Right atrium auricular region (tissue), 2 donors: Measurements from ENCODE around the gene ERH. TPM values are rescaled to one million over a fixed set of nuclear protein-coding genes. Genes with fewer than 3 reads are reported as not detected.

Experiments
- DNase-seq: peaks from one replicate; pipeline ENCODE4 v3.0.0-alpha.2; 2019; ENCODE audit warnings: low spot score
- H3K27ac ChIP-seq, 2 donors: fragments of 200-600 bp; sonication (generic); 1 replicate in 1 of 2; 2 replicates in 1 of 2; pipeline ENCODE4 v1.5.1; 2016 to 2019
- H3K27me3 ChIP-seq, 2 donors: fragments of 200-600 bp; sonication (generic); one replicate each; pipeline versions ENCODE4 v1.5.1 to v1.6.0; 2017 to 2019
- H3K36me3 ChIP-seq: fragments of 200-600 bp; sonication (generic); one replicate; pipeline ENCODE4 v1.5.1; 2016
- H3K4me1 ChIP-seq, 2 donors: fragments of 200-600 bp; sonication (generic); one replicate each; pipeline versions ENCODE4 v1.5.1 to v1.6.0; 2017 to 2019
- H3K4me3 ChIP-seq, 2 donors: fragments of 200-600 bp; sonication (generic); 1 replicate in 1 of 2; 2 replicates in 1 of 2; pipeline ENCODE4 v1.5.1; 2017 to 2019; ENCODE audit warnings: mild to moderate bottlenecking in 1 of 2, moderate library complexity in 1 of 2
- H3K9me3 ChIP-seq, 2 donors: fragments of 200-600 bp; sonication (generic); one replicate each; pipeline ENCODE4 v1.5.1; 2019
- total RNA-seq, 2 donors: library from RNA; depleted of rRNA; stranded (reverse); fragments of >200 nt; gene quantifications; one replicate each; pipeline ENCODE4 v1.1.0, GENCODE V29; 2016
- TF ChIP-seq, protein P1 (sequence below), 2 donors: fragments of 200-600 bp; sonication (generic); IDR thresholded peaks; one replicate each; pipeline ENCODE4 v1.5.1; 2019; ENCODE audit warnings: antibody characterized with exemption in 2 of 2

ERH gene
- total RNA-seq = 10 to 100 TPM; 47.1 to 55.1 TPM

DNA sequence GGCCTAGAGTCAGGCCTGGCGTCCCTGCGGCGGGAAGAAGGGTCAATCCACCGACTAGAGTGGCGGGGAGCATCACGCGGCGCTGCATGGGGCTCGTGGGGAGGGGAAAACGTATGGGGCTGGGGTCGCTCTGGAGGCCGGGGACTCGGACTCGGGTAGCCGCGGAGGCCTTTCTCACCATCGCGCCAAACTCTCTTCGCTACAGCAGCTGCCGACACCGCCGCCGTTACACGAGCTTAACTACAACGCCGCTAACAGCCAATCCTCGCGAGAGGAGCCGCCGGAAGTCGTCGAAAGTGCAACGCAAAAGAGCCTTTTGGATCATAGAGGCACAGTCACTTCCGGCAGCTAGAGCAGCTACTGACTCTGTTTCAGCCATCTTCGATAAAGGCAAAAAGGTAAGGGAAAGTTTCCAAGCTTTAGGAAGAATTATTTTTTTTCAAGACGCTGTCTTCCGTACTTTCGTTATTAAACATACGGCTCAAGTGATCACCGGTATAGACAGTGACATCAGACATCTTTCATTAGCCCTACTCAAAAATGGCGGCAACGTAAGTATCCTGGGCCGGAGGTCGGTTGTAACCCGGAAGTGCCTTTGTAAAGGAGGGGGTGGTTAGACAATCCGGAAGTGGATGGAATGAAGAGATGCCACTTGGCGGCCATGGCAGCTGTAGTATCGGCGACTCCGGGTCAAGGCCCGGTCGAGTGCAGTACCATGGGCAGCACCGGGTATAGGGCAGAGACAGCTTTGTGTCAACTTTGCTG is at the start of gene ERH, which contains the start of gene SLC39A9:
TSS of gene ERH (minus strand) at position 247 of the 765 bp plus-strand sequence. CDS start at position 181, 66 bp downstream.
TSS of gene SLC39A9 (plus strand) at position 640 of the 765 bp plus-strand sequence. CDS start 678 bp downstream, outside the sequence.
- Histone ChIP-seq H3K9me3 (no peaks in the 10 kb centered on the region), H3K27ac (peak within 1 kb of the TSS; percentile 81 to 92), H3K4me1 (peaks cover 0 to 48% of the 10 kb centered on the region in 2 donors), H3K36me3 (peaks cover 20% of the 10 kb centered on the region), H3K4me3 (peak within 1 kb of the TSS; percentile 93 to 98), H3K27me3 (no peaks in the 10 kb centered on the region)
- TF ChIP-seq, protein P1, sequence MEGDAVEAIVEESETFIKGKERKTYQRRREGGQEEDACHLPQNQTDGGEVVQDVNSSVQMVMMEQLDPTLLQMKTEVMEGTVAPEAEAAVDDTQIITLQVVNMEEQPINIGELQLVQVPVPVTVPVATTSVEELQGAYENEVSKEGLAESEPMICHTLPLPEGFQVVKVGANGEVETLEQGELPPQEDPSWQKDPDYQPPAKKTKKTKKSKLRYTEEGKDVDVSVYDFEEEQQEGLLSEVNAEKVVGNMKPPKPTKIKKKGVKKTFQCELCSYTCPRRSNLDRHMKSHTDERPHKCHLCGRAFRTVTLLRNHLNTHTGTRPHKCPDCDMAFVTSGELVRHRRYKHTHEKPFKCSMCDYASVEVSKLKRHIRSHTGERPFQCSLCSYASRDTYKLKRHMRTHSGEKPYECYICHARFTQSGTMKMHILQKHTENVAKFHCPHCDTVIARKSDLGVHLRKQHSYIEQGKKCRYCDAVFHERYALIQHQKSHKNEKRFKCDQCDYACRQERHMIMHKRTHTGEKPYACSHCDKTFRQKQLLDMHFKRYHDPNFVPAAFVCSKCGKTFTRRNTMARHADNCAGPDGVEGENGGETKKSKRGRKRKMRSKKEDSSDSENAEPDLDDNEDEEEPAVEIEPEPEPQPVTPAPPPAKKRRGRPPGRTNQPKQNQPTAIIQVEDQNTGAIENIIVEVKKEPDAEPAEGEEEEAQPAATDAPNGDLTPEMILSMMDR (IDR thresholded peaks at IDR 0.05) = no peak
- DNase-seq = peak; percentile 98

DNA sequence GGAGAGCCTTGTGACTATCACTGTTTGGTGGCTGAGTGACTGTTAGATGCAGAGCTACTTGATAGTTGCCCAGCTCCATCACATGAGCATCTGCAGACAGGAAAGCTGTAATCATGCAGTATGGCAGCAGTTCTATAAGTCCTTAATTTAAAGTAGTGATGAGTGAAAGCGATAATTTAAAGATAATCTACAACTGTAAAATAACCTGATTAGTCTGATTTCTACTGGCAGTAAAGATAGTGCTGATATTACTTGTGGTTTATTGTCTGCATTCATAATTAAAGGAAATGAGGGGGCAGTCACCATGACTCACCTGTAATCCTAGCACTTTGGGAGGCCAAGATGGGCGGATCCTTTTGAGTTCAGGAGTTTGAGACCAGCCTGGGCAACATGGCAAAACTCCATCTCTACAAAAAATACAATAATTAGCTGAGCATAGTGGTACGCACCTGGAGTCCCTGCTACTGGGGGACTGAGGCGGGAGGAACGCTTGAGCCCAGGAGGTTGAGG is 45.3 kb upstream of the ERH start:
- TF ChIP-seq, protein P1 (IDR thresholded peaks at IDR 0.05) = no peak
- DNase-seq = no peak
- no peaks in the 10 kb centered on the region for H3K4me1 ChIP-seq
- no peaks in the 10 kb centered on the region for H3K36me3 ChIP-seq
- no peak overlapping the region for H3K4me3 ChIP-seq
- no peaks in the 10 kb centered on the region for H3K27me3 ChIP-seq
- H3K9me3 ChIP-seq = no peaks in the 10 kb centered on the region
- no peak overlapping the region for H3K27ac ChIP-seq

DNA sequence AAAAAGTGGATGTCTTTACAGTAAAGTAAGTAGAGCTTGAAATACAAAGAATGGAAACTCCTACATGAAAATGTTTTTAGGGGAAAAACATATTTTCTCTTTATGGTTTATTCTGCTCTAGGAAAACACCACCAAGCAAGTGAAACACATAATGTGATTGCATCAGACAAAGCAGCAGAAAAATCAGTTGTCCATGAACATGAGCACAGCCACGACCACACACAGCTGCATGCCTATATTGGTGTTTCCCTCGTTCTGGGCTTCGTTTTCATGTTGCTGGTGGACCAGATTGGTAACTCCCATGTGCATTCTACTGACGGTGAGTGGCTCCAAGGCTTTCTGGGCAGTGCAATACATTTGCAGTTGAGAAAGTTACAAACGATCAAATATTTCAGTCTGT is 43.8 kb upstream of the ERH start:
- H3K27ac ChIP-seq = no peak overlapping the region
- H3K36me3 ChIP-seq = no peaks in the 10 kb centered on the region
- H3K4me3 ChIP-seq = no peak overlapping the region
- TF ChIP-seq, protein P1 (IDR thresholded peaks at IDR 0.05) = no peak
- no peak for DNase-seq
- H3K4me1 ChIP-seq = no peaks in the 10 kb centered on the region
- H3K9me3 ChIP-seq = no peaks in the 10 kb centered on the region
- H3K27me3 ChIP-seq = no peaks in the 10 kb centered on the region

DNA sequence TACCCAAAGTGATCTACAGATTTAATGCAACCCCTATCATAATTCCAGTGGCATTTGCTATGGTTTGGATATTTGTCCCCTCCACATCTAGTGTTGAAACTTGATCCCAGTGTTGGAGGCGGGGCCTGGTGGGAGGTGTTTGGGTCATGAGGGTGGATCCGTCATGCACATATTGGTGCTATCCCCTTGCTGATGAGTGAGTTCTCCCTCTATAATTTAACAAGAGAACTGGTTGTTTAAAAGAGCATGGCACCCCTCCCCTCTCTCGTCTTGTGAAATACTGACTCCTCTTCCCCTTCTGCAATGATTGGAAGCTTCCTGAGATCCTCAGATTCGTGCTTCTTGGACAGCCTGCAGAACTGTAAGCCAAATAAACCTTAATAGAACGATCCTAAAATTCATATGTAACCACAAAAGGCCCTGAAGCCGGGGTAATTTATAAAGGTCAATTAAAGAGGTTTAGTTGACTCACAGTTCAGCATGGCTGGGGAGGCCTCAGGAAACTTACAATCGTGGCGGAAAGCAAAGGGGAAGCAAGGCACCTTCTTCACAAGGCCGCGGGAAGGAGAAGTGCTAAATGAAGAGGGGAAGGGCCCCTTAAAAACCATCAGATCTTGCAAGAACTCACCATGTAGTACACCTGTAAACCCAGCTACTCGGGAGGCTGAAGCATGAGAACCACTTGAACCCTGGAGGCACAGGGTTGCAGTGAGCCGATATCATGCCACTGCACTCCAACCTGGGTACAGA is 41.6 kb upstream of the ERH start:
- H3K27ac ChIP-seq = no peak overlapping the region
- no peak overlapping the region for H3K4me3 ChIP-seq
- TF ChIP-seq, protein P1 (IDR thresholded peaks at IDR 0.05) = no peak
- H3K9me3 ChIP-seq = no peaks in the 10 kb centered on the region
- H3K36me3 ChIP-seq = no peaks in the 10 kb centered on the region
- no peaks in the 10 kb centered on the region for H3K27me3 ChIP-seq
- H3K4me1 ChIP-seq = no peaks in the 10 kb centered on the region
- no peak for DNase-seq

DNA sequence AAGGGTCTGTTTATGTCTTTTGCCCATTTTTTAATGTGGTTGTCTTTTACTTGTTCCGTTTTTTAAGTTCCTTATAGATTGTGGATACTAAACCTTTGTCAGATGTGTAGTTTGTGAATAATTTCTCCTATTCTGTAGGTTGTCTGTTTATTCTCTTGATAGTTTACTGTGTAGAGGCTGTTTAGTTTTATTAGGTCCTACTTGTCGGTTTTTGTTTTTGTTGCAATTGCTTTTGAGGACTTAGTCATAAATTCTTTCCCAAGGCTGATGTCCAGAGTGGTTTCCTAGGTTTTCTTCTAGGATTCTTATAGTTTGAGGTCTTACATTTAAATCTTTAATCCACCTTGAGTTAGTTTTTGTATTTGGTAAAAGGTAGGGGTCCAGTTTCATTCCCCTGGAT is 34.3 kb upstream of the ERH start:
- no peak overlapping the region for H3K27ac ChIP-seq
- H3K4me3 ChIP-seq = no peak overlapping the region
- no peaks in the 10 kb centered on the region for H3K9me3 ChIP-seq
- H3K36me3 ChIP-seq = no peaks in the 10 kb centered on the region
- no peak for DNase-seq
- no peaks in the 10 kb centered on the region for H3K4me1 ChIP-seq
- no peaks in the 10 kb centered on the region for H3K27me3 ChIP-seq
- TF ChIP-seq, protein P1 (IDR thresholded peaks at IDR 0.05) = no peak
